HG02943 (cell line): ENCODE results near the gene OR8D2.
"Not testable (repeated sequence)": the region's sequence is repeated elsewhere in the genome, so short reads cannot be mapped to it uniquely, and the experiment has no call there.

ENCODE experiments used
- ATAC-seq: cut with Tn5 transposase; IDR thresholded peaks from one replicate; pipeline ENCODE4 v1.9.1; 2021; ENCODE audit warnings: mild to moderate bottlenecking, low read depth, moderate library complexity; ENCODE audit not compliant: unreplicated experiment

Gene OR8D2

DNA sequence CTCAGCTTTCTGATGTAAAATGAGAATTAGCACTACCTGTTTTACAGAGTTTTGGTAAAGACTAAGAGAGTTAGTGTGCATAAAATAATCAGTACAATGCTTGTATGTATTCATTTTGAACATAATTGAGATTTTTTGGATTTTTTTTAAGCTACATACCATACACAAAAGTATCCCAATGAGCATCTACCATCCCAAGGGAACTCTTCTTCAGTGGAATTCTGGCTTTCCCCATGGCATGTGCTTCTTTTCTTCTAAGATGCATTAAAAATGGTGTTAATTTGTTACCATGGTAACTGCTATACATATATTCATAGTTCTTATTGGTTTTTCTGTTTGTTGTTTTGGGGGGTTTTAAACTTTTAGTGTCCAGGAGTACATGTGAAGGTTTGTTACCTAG lies 24.0 kb downstream of the OR8D2 start:
- ATAC-seq: no peak

DNA sequence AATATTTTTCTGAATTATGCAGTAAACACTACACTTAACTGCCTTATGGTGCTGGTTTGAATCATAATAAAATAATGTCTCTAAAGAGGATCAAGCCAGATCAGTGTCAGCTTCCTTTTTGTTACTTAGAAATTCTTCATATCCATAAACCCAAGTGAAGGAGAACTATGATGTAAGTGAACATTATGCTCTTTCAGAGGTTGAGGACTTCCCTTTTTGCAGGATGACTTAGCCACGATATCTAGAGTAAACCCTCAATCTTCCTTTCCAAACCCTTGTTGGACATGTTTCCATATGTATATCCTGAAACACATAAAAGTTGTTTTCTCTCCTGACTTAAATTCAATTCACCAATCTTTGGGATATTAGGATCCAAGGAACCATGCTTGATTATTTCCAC lies 25.3 kb downstream of the OR8D2 start:
- no peak for ATAC-seq

DNA sequence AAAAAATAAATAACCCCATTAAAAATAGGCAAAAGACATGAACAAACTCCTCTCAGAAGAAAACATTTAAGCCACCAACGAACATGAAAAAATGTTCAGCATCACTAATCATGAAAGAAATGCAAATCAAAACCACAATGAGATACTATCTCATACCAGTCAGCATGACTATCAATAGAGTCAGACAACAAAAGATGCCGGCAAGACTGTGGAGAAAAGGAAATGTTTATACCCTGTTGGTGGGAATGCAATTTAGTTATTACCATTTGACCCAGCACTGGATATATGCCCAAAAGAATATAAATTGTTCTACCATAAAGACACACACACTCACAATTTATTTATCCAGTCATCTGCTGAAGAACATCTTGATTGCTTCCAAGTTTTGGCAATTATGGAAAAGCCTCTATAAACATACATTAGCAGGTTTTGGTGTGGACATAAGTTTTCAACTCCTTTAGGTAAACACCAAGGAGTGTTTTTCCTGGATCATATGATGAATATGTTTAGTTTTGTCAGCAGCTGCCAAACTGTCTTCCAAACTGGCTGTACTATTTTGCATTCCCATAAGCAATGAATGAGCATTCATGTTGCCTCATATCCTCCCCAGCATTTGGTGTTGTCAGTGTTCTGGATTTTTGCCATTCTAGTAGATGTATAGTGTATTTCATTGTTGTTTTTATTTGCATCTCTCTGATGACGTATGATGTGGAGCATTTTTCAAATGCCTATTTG lies 34.2 kb downstream of the OR8D2 start:
- no peak for ATAC-seq

DNA sequence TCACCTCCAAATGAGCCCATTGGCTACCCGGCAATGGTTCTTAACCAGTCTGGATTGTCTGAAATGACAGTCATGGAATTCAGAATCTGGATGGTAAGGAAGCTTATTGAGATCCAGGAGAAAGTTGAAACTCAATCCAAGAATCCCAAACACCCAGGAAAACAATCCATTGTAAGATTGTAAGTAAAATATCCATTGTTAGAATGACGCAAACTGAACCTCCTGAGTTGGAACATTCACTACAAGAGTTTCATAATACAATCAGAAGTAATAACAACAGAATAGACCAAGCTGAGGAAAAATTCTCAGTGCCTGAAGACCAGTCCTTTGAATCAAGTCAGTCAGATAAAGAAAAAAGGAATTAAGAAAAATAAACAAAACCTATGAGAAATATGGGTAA lies 41.7 kb downstream of the OR8D2 start:
- no peak for ATAC-seq

GRCh38 chr11:124277804-124278203 lies 42.2 kb downstream of the OR8D2 start:
- no peak for ATAC-seq

GRCh38 chr11:124277207-124277606 lies 42.8 kb downstream of the OR8D2 start:
- ATAC-seq: no peak

GRCh38 chr11:124276081-124276480 lies 43.9 kb downstream of the OR8D2 start:
- no peak for ATAC-seq

DNA sequence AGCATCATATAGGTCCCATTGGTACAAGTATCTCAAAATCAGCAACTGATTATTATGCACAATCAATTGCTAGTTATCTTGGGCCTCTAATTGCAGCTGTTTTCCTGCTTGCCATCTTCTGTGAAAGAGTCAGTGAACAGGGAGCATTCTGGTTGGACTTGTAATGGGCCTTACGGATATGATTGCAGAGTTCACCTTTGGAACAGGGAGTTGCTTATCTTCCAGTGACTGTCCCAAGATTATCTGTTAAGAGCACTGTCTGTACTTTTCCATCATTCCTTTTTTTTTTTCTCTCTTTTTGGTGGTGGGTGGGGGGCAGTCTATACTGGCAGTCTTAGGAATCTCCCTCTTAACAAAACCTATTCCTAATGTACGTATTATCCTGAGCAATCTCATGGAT lies 46.0 kb downstream of the OR8D2 start:
- no peak for ATAC-seq

DNA sequence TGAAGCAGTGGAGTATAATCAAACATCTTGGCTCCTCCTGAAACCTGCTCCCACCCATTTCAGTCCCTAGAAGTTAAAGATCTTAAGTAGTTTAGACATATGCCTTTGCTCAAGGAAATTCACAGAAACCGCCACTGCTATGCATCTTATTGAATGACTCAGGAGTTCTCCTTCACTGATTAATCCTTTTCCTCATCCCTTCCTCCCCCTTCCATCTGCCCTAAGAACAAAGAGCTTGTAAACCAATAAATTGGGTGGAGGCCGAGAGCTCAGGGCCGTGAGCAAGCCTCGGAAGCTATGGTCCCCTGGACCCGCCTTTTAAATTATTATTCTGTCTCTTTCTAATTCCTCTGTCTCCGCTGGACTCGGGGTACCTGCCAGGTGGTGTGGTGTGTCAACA lies 49.1 kb downstream of the OR8D2 start:
- ATAC-seq: not testable (repeated sequence)
